GM12878 (cell line): ENCODE measurements around the gene DNAH2. TPM values are rescaled to one million over a fixed set of nuclear protein-coding genes. Genes with fewer than 3 reads are reported as not detected.

Source experiments
- ATAC-seq: fragments of 200-7000 bp; cut with Tn5 transposase; 3 replicates; pipeline ENCODE4 v1.9.1; 2020; ENCODE audit warnings: mild to moderate bottlenecking, moderate library complexity
- BruUV-seq: library from RNA; stranded (reverse); fragments of 400-500 nt; replicated peaks from 2 replicates; lab custom pipeline; 2021; lab: Mats Ljungman, UMichigan
- CTCF ChIA-PET: fragments of 300-600 bp; sonication (Branson Sonifier 250); formaldehyde crosslinking; extraction: SDS; loops from one replicate; lab custom pipeline; 2021; ENCODE audit warnings: inconsistent platforms; lab: Yijun Ruan, JAX
- POLR2A ChIA-PET: fragments of 350-600 bp; formaldehyde crosslinking; extraction: SDS; loops from one replicate; lab custom pipeline; 2021; ENCODE audit warnings: inconsistent platforms; lab: Charles Lee
- RAD21 ChIA-PET: fragments of 300-600 bp; sonication (Branson Sonifier 250); formaldehyde crosslinking; loops from one replicate; lab custom pipeline; 2023; ENCODE audit warnings: antibody characterized with exemption; ENCODE audit not compliant: unreplicated experiment; lab: Charles Lee
- SMC1A ChIA-PET: fragments of 300-600 bp; sonication (Branson Sonifier 250); formaldehyde crosslinking; loops from one replicate; lab custom pipeline; 2023; ENCODE audit not compliant: unreplicated experiment, uncharacterized antibody; lab: Charles Lee
- DNase-seq: peaks from one replicate; pipeline ENCODE4 v3.0.0-alpha.2; 2011; ENCODE audit warnings: low read depth, low spot score
- FAIRE-seq: peaks from 3 replicates; lab custom pipeline; 2011; peaks lifted over from hg19 to GRCh38; lab: Jason Lieb, UNC
- H2AFZ ChIP-seq: 2 replicates; pipeline ENCODE4 v1.6.0; 2011; ENCODE audit warnings: low read depth, low read length, control low read depth; ENCODE audit not compliant: control insufficient read depth
- H3K27ac ChIP-seq: 2 replicates; pipeline ENCODE4 v1.5.1; 2011; ENCODE audit warnings: control low read depth; ENCODE audit not compliant: control insufficient read depth, insufficient read depth
- H3K27me3 ChIP-seq, 2 experiments: replicated peaks in 1 of 2; 2 replicates each; pipeline versions ENCODE4 v1.6.0 to v1.6.1; 2011; ENCODE audit warnings: low read length in 1 of 2; ENCODE audit not compliant: control insufficient read depth in 2 of 2, insufficient read depth in 2 of 2
- H3K36me3 ChIP-seq, 2 experiments: 2 replicates each; pipeline ENCODE4 v1.5.1; 2011; ENCODE audit warnings: low read length in 1 of 2; ENCODE audit not compliant: control insufficient read depth in 2 of 2, insufficient read depth in 2 of 2
- H3K4me1 ChIP-seq: 2 replicates; pipeline ENCODE4 v1.6.1; 2011; ENCODE audit warnings: mild to moderate bottlenecking, low read length, moderate library complexity, mixed read lengths; ENCODE audit not compliant: control insufficient read depth, insufficient read depth
- H3K4me2 ChIP-seq: 2 replicates; pipeline ENCODE4 v1.6.0; 2011; ENCODE audit warnings: control low read depth; ENCODE audit not compliant: control insufficient read depth, insufficient read depth
- H3K4me3 ChIP-seq: fragments of 200-600 bp; sonication (generic); 2 replicates; pipeline ENCODE4 v1.5.1; 2016
- H3K79me2 ChIP-seq: 2 replicates; pipeline ENCODE4 v1.6.0; 2011; ENCODE audit warnings: low read length; ENCODE audit not compliant: control insufficient read depth, insufficient read depth
- H3K9ac ChIP-seq: 2 replicates; pipeline ENCODE4 v1.8.0; 2011; ENCODE audit warnings: low read length, control low read depth, mixed read lengths; ENCODE audit not compliant: control insufficient read depth, insufficient read depth
- H3K9me3 ChIP-seq: replicated peaks from 3 replicates; pipeline ENCODE4 v1.5.1; 2011; ENCODE audit warnings: mild to moderate bottlenecking, low read length; ENCODE audit not compliant: control insufficient read depth, insufficient read depth
- H4K20me1 ChIP-seq: 2 replicates; pipeline ENCODE4 v1.6.0; 2011; ENCODE audit not compliant: control insufficient read depth, insufficient read depth
- BACH1 ChIP-seq: fragments of 450-650 bp; IDR thresholded peaks from 2 replicates; pipeline ENCODE4 v1.6.1; 2017; ENCODE audit warnings: mild to moderate bottlenecking, borderline replicate concordance
- BHLHE40 ChIP-seq, 2 experiments: fragments of 450-650 bp in 1 of 2; IDR thresholded peaks; 2 replicates each; pipeline ENCODE4 v1.6.1; 2011 to 2017; ENCODE audit warnings: low read depth in 2 of 2, borderline replicate concordance in 1 of 2, improper control_type of control experiment in 1 of 2, low read length in 1 of 2, mild to moderate bottlenecking in 1 of 2
- DPF2 ChIP-seq: fragments of 450-650 bp; IDR thresholded peaks from 2 replicates; pipeline ENCODE4 v1.6.1; 2017; ENCODE audit warnings: mild to moderate bottlenecking
- GABPA ChIP-seq: IDR thresholded peaks from 2 replicates; pipeline ENCODE4 v1.6.1; 2014; ENCODE audit warnings: antibody characterized with exemption, low read depth, mild to moderate bottlenecking, inconsistent platforms
- IKZF1 ChIP-seq: fragments of 450-650 bp; conservative IDR thresholded peaks from 2 replicates; pipeline ENCODE4 v1.6.1; 2017; ENCODE audit warnings: antibody characterized with exemption, mild to moderate bottlenecking
- IRF3 ChIP-seq: fragments of 450-650 bp; IDR thresholded peaks from 2 replicates; pipeline ENCODE4 v1.6.1; 2014; ENCODE audit warnings: mild to moderate bottlenecking
- KDM1A ChIP-seq: fragments of 200-600 bp; sonication (generic); IDR thresholded peaks from 2 replicates; pipeline ENCODE4 v1.6.1; 2016; ENCODE audit warnings: borderline replicate concordance
- MLLT1 ChIP-seq: fragments of 450-650 bp; IDR thresholded peaks from 2 replicates; pipeline ENCODE4 v1.6.1; 2016; ENCODE audit warnings: mild to moderate bottlenecking
- MXI1 ChIP-seq: fragments of 150-350 bp; IDR thresholded peaks from 2 replicates; pipeline ENCODE4 v1.6.1; 2011; ENCODE audit warnings: low read depth, mild to moderate bottlenecking, inconsistent platforms, low read length, improper control_type of control experiment
- NFIC ChIP-seq: IDR thresholded peaks from 2 replicates; pipeline ENCODE4 v1.6.1; 2012; ENCODE audit warnings: low read depth, mild to moderate bottlenecking, inconsistent platforms, low read length, moderate library complexity
- NFYA ChIP-seq: IDR thresholded peaks from 2 replicates; pipeline ENCODE4 v1.6.1; 2011; ENCODE audit warnings: low read depth, mild to moderate bottlenecking, low read length, improper control_type of control experiment, borderline replicate concordance
- NR2C2 ChIP-seq: IDR thresholded peaks from 2 replicates; pipeline ENCODE4 v1.6.1; 2011; ENCODE audit warnings: borderline replicate concordance, low read depth; ENCODE audit not compliant: control insufficient read depth, insufficient read length
- RUNX3 ChIP-seq: IDR thresholded peaks from 2 replicates; pipeline ENCODE4 v1.6.1; 2012; ENCODE audit warnings: low read length, inconsistent platforms
- SMAD1 ChIP-seq: fragments of 450-650 bp; IDR thresholded peaks from 2 replicates; pipeline ENCODE4 v1.6.1; 2018; ENCODE audit warnings: mild to moderate bottlenecking, low read depth; ENCODE audit not compliant: partially characterized antibody
- SMC3 ChIP-seq: IDR thresholded peaks from 2 replicates; pipeline ENCODE4 v1.6.1; 2011; ENCODE audit warnings: low read length, improper control_type of control experiment, borderline replicate concordance
- SP1 ChIP-seq: IDR thresholded peaks from one replicate; pipeline ENCODE4 v1.6.1; 2011; ENCODE audit warnings: low read depth, low read length
- SUPT20H ChIP-seq: IDR thresholded peaks from 2 replicates; pipeline ENCODE4 v1.6.1; 2011; ENCODE audit warnings: low read depth, mild to moderate bottlenecking, low read length, moderate library complexity, borderline replicate concordance; ENCODE audit not compliant: control insufficient read depth
- SUZ12 ChIP-seq: fragments of 200-600 bp; sonication (generic); IDR thresholded peaks from one replicate; pipeline ENCODE4 v1.6.1; 2018; ENCODE audit warnings: antibody characterized with exemption, mild to moderate bottlenecking; ENCODE audit not compliant: unreplicated experiment
- ZNF207 ChIP-seq: fragments of 450-650 bp; IDR thresholded peaks from 2 replicates; pipeline ENCODE4 v1.6.1; 2014; ENCODE audit warnings: antibody characterized with exemption, mild to moderate bottlenecking, borderline replicate concordance
- WGBS: methylation state at CpG from one replicate; pipeline ENCODE4 v1.1.6; 2016; ENCODE audit warnings: low lambda C conversion rate; ENCODE audit not compliant: insufficient replicate concordance, insufficient coverage; ENCODE audit errors: missing lambda C conversion rate; 5-methylcytosine and 5-hydroxymethylcytosine counted together
- in situ Hi-C: fragments of 300-500 bp; cut with MboI; formaldehyde crosslinking; loops from 9 replicates; pipeline ENCODE4 v1.14.3; 2018; ENCODE audit warnings: mixed read lengths
- intact Hi-C: fragments of 100-400 bp; cut with micrococcal nuclease; formaldehyde crosslinking; loops from one replicate; pipeline ENCODE4 v1.14.2; 2022; ENCODE audit not compliant: unreplicated experiment
- polyA plus RNA-seq, 11 experiments: library from polyadenylated mRNA; depleted of rRNA in 4 of 11; unstranded in 6 of 11; stranded (reverse) in 5 of 11; fragments of >200 nt; fragmentation: Nextera tagmentation in 4 of 11; fragmentation: Illumina TruSeq in 1 of 11; extraction: Ambion mirVana in 4 of 11; extraction: Trizol in 1 of 11; gene quantifications; 1 replicate in 1 of 11; 2 replicates in 10 of 11; pipeline versions ENCODE4 v1.2.1 to v1.2.3, GENCODE V29; 2011 to 2016; ENCODE audit warnings: inconsistent platforms in 2 of 11, missing spikeins in 2 of 11, low read depth in 1 of 11
- total RNA-seq, 4 experiments: library from RNA; depleted of rRNA in 3 of 4; stranded (reverse); fragments of >200 nt in 3 of 4; fragmentation: Illumina TruSeq in 1 of 4; extraction: Trizol in 1 of 4; gene quantifications; 2 replicates each; pipeline versions ENCODE4 v1.2.1 to v1.2.3, GENCODE V29; 2013 to 2021

Gene DNAH2
- total and polyA plus RNA-seq, 10 of the 15 experiments (the other 5 are each of a cell fraction or from before 2014, with no cell fraction given): not detected

- no peak for TF ChIP-seq SP1
These were observed 9.4 kb upstream of the DNAH2 start (continued) for GRCh38 chr17:7707858-7708750.

- FAIRE-seq (no peak), DNase-seq (no peak), ATAC-seq (no peak)
- H3K4me3 ChIP-seq: no peak overlapping the region
- RAD21 ChIA-PET: no interaction called here
- no peak overlapping the region for H2AFZ ChIP-seq
- intact Hi-C loops (no loop called here), in situ Hi-C loops (no loop called here)
- H3K9ac ChIP-seq: no peak overlapping the region
- WGBS: 26% methylated on average over 7 of the region's 11 CpGs
- no peaks in the 10 kb centered on the region for H3K9me3 ChIP-seq
- SMC1A ChIA-PET: no interaction called here
- H3K79me2 ChIP-seq: no peaks in the 10 kb centered on the region
- H3K36me3 ChIP-seq: no peaks in the 10 kb centered on the region
- no TSS peak for BruUV-seq
- H3K27ac ChIP-seq: no peak overlapping the region
- H3K4me2 ChIP-seq: no peak overlapping the region
- no peaks in the 10 kb centered on the region for H4K20me1 ChIP-seq
- H3K4me1 ChIP-seq: peaks cover 5% of the 10 kb centered on the region
- POLR2A ChIA-PET: no interaction called here
- CTCF ChIA-PET: no interaction called here
- H3K27me3 ChIP-seq: peaks cover 3 to 8% of the 10 kb centered on the region in 2 experiments; a peak in 3 of 4 replicates
- TF ChIP-seq IKZF1 (no peak), BACH1 (no peak), MLLT1 (no peak), SMAD1 (no peak), NR2C2 (no peak), NFYA (no peak), BHLHE40 (IDR thresholded peaks at IDR 0.05; ENCODE audit: borderline replicate concordance in 1 of 2, low read depth in 2 of 2, low read length in 1 of 2) (no peak), RUNX3 (no peak), MXI1 (no peak), GABPA (no peak), SUZ12 (no peak), IRF3 (no peak), SMC3 (no peak), DPF2 (no peak), KDM1A (no peak), SUPT20H (no peak), NFIC (no peak), ZNF207 (no peak)
These were observed 8.5 kb upstream of the DNAH2 start for GRCh38 chr17:7709031-7709430.
